ENCODE measurements around the gene NAV2.

The NAV2 gene

DNA sequence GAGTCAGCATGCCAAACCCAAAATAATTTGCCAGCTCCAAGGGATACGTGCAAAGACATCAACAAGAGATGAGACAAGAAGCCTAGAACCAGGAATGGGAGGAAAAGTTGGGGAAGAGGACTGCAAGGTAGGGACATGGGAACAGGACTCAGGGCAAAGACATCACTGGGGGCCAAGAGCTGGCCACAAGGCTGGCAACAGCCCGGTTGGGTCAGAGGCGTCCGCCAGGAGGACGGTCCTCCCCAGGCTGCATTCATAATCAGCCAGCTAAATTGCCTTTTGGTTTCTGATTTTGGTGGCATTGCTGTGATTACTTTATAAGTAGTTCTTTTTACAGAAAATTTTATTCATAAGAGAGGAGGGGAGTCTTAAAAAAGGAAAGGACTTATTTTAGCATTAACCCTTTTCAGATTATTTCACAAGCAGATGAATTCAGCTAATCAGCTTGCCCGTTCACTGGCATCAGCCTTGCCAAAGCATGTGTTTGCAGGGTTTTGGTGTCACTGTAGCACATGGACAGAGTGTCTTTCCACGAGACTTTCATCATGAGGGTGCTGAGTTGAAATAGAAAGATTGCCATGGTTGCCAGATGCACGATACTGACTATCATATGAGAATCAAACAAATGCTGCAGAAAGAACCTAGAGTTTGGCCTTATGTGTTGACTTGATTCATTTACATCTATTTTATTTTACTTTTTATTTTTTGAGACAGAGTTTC, 23.2 kb upstream of the NAV2 start:
- DNase-seq, result no peak

DNA sequence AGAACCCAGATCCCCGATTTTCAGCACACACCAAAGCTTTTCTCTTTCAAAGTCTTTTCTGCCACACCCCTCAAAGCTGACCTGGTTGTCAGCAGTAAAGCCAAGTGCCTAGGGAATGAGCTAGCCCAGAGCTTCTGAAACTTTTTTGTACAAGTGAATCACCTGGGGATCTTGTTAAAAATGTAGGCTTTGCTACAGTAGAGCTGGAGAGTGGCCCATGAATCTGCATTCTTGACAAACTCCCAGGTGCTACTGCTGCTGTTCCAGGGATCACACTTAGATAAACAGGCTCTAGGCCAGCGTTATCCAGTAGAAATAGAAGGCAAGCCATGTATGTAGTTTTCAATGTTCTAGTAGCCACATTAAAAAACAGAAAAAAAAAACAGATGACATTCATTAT, 21.8 kb upstream of the NAV2 start:
- no peak for DNase-seq

DNA sequence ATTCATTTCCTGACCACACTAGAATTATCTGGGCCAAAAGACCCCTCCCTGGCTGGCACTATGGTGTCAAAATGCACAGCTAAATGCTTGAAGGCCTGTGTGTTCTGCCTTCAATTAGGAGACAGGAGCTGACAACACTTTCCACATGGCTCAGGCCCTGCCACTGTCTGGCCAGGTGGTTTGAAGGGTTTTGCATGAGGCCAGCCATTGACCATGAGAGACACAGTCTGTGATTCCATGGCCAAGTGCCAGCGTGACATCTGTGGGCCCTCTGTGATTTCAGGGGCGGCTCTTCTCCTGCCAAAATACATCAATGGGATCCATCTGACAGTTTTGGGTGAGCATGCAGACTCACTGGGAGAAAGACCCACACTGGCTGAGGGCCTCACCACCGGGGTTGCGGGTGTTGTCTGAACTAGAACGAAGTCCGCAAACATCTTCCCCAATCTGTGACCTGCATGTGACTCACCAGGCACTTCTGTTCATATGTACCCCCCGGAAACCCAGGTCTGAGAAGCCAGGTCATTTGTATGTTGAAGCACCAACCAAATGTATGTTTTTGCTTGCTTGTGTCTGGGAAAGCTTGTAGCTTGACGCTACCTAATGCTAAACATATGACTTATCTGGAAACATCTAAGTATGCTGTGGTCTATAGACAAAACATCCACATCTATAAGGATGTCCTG, 20.7 kb upstream of the NAV2 start:
- no peak for DNase-seq

DNA sequence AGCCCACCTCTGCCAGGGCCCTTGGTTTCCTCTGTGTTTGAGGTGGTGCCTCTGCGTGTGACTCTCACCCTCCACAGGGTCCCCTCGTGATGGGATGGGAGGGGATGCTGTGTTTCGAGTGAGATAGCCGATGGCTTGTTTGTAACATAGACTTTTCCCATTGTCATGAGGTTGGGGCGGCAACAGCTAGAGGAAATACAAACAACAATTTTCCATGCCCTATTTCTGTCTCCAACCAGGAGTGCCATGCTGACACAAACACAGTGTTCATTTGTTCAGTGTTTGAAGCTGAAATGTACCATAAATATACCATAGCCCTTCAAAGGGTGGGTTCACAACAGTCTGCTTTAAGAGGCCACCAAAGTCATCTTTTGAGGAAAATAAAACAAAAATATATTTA, 19.5 kb upstream of the NAV2 start:
- DNase-seq, result no peak

DNA sequence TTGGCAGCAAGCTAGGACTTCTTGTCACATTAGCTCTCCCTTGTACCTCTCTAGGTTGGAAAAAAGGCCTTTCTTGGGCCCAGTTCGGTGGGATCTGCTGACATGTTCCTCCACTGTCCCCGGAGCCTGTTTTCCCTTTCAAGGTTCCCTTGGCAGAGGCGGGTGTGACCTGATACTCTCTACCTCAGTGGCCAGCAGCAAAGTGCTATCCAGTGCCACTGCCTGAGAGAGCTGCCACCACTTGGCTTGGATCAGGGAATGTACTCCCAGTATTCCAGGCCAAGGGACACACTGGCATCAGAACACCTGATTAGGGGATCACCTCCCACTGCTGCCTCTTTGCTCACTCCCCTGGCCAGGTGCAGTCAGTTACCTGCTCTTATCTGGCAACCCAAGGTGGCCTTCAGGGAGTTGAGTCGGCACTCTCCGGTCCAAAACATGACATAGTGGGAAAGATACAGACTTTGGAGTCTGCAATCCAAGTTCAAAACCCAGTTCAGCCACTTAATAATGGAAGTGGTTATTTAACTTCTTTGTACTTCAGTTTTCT, 17.8 kb upstream of the NAV2 start:
- DNase-seq, result no peak

DNA sequence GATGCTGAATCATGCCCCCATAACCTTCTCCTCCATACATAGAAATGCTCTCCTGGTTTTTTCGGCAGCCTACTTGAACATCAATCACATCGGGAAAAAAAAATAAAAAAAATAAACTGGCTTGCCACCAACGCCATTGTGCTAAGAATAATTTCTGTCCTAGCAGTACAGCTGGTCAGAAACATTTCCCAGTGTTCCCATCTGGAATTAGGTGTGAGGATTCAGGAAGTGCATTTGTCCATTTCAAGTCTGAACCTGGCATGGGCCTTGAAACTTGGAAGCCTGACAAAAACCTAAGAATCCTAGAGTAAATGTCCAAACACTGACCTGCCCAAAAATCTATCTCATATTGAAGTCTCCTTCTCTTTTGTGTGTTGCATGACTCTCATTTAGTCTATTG, 16.6 kb upstream of the NAV2 start:
- DNase-seq, result no peak

DNA sequence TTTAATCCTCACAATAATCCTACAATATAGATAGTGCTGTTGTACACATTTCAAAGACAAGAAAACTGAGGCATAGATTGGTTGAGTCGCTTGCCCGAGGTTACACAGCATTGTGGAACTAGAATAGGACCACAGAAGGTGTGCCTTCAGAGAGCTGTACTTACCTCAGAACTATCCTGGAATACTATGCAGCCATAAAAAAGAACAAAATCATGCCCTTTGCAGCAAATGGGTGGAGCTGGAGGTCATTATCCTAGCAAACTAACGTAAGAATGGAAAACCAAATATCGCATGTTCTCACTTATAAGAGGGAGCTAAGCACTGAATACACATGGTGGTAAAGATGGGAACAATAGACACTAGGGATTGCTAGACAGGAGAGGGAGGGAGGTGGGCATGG, 15.7 kb upstream of the NAV2 start:
- no peak for DNase-seq

DNA sequence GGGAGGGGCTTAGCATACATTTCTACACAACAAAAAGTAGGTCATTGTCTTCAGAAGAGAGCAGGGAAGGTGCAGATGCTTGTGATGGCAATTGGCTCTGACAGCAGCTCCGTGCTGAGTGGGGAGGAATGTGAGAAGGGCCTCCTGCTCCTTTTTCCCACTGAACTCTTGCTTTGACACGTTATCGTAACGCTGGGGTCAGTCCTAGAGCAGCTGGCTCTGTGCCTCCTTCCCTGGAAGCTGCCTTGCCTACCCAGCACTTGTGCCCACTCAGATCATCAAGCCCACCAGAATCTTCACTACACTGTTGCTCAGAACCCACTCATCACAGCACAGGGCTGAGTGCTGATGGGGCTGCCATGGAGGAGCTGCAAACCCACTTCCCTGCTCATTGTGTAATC, 14.9 kb upstream of the NAV2 start:
- no peak for DNase-seq

DNA sequence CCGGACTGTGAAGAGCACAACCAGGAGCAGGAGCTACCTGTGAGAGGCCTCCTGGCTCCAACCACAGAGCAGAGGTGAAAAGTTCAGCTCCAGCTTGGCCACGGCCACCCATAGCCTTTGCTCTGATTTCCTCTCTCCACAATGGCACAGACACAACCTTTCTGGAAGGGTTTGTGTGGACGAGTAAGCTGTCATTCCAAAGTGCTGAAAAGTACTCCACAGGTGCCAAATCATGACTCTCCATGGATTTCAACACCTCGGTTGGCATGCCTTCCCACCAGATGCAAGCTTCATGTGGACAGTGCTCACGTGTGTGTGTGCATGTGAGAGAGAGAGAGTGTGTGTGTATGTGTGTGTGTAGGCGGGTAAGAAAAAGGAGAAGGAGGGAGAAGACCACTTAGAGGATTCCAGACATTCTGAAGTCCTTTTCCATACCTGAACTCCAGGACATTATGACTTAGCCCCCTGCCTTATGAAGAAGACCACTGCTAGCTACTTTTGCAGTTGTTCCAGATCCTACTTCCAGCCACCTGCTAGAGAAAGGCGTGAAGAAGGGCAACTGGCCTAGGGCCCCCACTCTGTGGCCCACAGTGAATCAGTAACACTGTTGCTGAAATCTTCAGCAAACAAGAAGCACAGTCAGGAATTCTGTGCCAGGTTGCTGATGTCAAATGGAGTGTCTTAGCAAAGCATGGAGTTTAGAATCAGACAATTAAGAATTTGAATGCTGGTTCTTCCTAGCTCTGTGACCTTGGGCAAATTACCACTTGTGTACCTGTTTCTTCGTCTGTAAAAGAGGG, 13.9 kb upstream of the NAV2 start:
- DNase-seq, result peak; percentile 36

DNA sequence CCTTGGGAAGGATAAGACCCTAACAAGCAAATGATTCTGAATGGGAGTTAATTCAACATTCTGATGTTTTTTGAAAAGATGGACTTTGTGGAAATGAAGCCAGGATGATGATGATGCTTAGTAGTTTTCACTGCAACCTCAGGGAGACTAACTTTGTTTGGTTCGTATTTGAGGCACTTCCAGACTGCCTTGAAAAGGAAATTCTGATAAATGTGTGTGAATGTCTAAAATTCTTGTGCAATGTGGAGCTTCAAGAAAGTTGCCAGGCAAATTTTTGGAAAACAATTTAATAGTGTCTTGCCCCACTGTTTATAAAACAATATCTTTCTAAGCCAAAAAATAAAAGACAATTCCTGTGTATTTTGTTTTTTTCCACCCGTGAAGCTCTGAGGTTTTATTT, 11.2 kb upstream of the NAV2 start:
- DNase-seq, result no peak

DNA sequence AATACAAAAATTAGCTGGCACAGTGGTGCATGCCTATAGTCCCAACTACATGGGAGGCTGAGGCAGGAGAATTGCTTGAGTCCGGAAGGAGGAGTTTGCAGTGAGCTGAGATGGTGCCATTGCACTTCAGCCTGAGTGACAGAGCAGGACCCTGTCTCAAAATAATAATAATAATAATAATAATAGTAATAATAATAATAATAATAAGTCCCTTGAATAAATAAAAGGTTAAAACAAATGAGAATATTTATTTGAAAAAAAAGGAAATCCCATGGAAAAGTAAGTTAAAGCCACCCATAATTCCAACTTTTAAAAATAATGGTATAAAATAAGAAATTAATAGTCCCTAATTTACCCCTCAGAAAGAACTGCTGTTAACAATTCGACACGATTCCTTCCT, 10.0 kb upstream of the NAV2 start:
- DNase-seq, result no peak

DNA sequence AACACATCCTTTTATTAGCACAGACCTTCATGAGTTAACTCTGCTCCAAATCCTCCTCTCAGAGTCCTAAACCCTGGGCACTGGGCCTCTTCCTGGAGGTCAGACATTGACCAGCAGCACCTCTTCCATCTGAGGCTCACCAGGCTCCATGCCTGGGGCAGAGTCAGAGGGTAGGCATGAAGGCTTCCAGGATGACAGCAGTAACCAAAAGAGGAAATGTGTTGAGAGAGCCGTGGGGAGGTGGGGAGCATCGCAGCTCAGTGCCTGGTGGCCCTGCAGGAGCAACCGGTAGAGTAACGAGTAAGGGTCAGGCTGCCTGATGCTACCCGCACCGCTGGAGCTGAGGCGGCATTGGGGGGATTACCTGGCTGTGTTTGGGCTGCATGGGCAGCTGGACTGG, 9.4 kb upstream of the NAV2 start:
- DNase-seq, result peak; percentile 59

DNA sequence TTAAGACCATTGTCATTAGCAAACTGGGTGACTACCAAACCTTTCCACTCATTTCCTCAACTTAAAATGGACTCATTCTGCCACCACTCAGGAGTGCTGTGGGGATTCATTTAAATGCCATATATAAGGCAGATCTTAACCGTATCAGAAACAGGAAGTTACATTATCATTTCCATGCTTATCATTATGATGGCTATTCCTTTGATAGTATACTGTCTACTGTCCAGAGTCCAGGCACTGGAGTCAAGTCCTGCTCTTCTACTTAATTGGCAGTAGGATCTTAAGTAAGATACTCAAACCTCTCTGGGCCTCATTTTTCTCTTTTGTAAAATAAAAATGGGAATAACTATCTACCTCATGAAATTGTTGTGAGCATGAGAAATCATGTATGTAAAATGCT, 8.4 kb upstream of the NAV2 start:
- no peak for DNase-seq

DNA sequence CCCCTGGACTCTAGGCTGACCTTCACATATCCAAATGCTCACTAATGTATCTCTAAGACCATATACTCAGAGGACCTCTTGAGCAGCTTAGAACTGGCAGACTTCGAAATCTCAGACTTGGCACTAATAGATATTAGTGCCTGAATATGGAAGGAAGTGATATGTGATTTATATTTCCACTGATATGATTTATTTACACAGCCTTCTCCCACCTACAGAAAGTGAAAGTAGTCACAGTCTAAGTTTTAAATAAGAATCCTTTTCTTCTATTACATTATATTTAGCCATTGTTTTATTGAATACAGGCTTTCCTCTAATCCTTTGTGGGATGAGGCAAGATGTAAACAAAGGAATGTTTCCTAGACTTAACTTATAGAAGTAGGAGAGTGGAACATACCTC, 6.7 kb upstream of the NAV2 start:
- no peak for DNase-seq

DNA sequence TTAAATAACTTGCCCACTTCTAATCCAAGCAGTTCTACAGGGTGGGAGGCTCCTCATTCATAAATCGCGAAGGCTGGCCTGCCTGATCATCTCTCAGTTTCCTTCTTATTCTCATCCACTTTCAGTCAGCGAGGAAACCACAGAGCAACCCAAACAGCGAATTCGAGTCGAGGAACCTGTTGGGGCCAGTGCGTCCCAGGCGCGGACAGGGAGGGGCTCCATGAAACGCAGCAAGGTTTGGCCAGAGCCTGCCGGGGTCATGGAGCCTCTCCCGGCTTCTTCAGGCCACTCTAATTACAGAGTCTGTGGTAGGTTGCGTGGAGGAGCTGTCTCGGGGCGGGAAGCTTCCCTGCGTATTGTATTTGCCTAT, 741 bp upstream of the NAV2 start:
- no peak for DNase-seq

DNA sequence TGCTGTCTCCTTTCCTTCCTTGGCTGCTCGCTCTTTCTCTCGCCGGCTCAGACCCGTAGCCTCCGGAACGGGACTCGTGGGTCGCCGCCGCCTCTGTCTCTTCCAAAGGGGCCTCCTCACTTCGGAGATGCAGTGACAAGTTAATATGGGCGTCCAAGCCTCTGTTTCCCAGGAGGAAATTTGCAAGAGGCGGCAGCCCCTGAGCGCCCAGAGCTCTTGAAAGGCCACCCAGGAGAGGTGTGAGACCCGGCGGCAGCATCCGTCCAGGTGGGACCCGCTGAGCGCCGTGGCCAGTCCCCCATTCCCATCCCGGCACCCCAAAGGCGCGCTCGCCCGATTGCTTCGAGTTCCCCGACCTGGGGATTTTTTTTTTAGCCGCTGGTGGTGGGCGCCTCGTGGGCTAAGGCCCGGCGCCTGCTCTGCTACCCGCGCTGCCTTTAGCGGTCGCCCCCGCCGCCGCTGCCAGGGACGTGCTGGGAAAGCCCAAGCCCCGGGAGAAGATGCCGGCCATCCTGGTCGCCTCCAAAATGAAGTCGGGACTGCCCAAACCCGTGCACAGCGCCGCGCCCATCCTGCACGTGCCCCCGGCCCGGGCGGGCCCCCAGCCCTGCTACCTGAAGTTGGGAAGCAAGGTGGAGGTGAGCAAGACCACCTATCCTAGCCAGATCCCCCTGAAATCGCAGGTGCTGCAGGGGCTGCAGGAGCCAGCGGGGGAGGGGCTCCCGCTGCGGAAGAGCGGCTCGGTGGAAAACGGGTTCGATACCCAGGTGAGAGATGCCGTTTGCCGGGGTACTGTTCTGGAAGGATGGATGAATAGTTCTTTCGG, 772 bp downstream of the NAV2 start:
- DNase-seq, result no peak

DNA sequence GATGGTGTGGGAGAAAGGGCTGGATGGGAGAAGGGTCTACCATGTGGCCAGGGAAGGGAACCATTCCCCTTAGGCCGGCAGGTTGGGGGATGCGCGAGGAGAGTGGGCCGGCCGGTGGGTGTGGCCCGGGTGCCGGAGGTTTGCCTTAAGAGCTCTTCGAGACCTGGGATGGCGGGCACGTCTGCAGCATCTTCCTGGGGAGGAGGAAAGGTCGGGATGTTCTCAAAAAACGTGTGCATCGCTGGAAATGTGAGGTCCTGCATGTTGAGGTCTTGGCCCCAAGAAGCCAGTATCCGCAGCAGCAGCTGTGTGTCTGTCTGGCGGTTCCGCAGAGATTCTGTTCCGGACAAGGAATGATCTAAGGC, 1.4 kb downstream of the NAV2 start:
- peak; percentile 33 for DNase-seq

DNA sequence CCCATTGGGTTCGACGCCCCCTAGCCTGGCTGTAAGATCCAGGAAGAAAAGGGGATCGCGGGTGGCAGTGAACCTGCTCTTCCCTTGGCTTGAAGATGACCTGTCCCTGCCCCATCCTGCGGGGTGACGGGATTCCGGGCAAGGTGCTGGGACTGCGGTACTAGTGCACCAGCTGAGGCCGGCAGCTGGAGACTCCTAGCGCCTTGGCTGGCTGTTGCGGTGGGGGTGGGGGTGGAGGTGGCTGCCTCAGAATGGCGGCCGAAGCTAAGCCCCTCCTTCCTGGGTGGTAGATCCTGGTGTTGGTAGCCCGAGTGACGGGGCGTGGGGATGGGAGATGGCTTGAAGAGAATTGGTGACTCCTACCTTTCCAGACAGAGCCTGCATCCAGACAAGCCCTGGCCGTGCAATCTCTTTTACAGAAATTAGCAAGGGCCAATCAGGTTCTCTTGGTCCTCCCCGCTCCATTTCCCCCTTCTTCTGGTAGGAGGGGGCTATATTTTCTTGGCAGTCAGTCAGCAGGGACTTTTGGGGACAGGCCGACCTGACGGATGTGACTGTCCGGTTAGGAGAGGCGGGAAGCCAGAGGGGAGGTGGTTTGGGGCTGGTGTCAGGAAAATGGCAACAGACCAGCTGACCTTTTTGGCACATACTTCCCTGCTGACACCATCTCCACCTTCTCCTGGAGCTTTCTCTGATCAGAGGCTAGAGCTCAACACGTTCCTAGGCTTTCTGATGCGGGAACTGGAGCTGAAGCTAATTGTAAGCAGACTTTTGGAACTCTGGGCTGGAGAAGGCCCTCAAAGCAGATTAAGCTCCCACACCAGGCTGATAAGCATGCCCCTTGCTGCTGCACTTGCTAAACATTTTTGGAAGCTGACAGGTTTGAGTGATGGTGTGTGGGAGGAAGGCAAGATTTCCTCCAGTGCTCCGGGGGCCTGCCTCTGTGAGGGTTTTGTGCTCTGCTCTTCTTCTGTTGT, 2.0 kb downstream of the NAV2 start:
- peak; percentile 98 for DNase-seq

DNA sequence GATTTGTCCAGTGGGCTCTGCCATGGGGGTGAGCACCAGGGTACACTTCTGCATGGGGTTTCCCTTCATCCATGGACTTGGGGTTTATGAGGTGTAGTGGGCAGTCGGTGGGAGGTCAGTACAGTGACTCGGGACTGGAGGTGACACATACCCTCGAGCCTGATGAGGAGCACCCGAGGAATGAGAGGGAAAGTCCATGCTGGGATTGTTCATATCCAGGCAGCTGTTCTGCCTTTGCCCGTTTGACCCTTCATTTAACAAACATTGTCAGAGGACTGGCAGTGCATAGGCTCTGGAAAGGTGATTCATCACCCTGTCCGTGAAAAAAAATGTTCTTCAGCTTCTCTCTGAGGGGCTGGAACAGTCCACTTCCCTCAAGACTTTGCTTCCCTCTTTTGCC, 2.7 kb downstream of the NAV2 start:
- peak; percentile 97 for DNase-seq

DNA sequence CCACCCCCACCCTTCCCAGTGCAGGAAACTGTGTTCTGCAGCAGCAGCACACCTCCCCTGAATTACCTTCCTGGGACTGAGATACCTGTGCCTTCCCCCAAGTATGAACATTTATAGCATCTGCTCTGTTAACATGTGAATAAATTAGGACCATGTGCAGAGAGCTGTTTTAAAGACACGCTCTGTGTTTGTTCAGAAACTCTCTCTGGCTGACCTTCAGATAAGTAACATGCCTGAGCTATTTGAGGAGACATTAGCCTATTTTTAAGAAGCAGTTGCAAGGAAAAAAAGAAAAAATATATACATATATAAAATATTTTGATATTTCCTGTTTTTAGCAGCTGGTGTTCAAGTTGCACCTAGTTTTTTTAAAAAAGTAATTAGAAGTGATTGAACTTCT, 5.4 kb downstream of the NAV2 start:
- no peak for DNase-seq

DNA sequence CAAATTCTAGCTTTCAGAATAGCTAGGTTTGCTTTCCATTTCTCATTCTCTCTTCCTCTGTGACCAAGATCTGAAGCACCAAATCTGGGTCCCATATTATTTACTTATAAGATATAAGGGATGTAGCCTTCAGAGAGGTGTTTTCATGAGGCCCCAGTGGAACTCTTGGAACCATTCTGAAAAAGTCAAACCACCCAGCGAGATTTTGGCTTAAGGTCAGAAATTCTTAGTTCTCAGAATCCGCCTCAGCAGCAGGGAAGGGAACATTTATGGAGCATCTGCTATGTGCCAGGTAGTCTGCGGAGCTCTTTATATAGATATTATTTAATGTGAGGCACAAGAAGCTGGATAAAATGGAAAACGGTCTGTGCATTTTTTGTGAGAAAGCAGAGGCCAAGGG, 6.3 kb downstream of the NAV2 start:
- DNase-seq, result no peak

DNA sequence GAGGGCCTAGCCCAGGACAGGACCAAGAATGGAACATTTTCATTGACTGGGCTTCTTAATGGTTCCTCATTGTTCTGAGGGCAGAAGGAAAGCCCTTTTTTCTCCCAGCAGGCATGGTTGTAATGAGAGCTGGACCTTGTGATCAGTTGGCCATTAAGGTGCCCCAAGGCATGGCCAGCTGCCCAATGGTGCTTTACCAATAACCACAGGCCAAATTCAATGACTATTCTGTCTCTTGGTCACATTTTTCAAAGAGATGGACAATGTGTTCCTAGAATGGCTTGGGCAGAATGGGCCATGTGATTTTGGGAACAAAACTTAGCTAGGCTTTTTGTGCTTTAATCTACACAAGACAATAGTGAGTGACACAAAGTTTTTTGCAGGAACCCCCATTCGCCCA, 7.3 kb downstream of the NAV2 start:
- DNase-seq, result no peak

Data from NCI-H226 (cell line).